MG63 (cell line): ENCODE data around the gene NAP1L1. TPM values are rescaled to one million over a fixed set of nuclear protein-coding genes. Genes with fewer than 3 reads are reported as not detected.

ENCODE experiments used
- DNase-seq: peaks from one replicate; pipeline ENCODE4 v3.0.0-alpha.2; 2020
- H3K27me3 ChIP-seq: fragments of 250-450 bp; sonication (Bioruptor Pico); 2 replicates; pipeline ENCODE4 v1.5.1; 2020; ENCODE audit warnings: mild to moderate bottlenecking, moderate library complexity
- H3K36me3 ChIP-seq: fragments of 250-450 bp; sonication (Bioruptor Pico); 2 replicates; pipeline ENCODE4 v1.5.1; 2020; ENCODE audit warnings: mild to moderate bottlenecking, moderate library complexity
- H3K4me3 ChIP-seq: fragments of 250-450 bp; sonication (Bioruptor Pico); 2 replicates; pipeline ENCODE4 v1.5.1; 2020; ENCODE audit warnings: mild to moderate bottlenecking, moderate library complexity
- H3K9me3 ChIP-seq: fragments of 250-450 bp; sonication (Bioruptor Pico); 2 replicates; pipeline ENCODE4 v1.5.1; 2020; ENCODE audit warnings: mild to moderate bottlenecking, moderate library complexity
- total RNA-seq: library from RNA; depleted of rRNA; stranded (reverse); fragments of >200 nt; shearing (Covaris generic); gene quantifications from 2 replicates; pipeline ENCODE4 v1.2.3, GENCODE V29; 2014; ENCODE audit warnings: low replicate concordance; rRNA removed

NAP1L1 gene, protein sequence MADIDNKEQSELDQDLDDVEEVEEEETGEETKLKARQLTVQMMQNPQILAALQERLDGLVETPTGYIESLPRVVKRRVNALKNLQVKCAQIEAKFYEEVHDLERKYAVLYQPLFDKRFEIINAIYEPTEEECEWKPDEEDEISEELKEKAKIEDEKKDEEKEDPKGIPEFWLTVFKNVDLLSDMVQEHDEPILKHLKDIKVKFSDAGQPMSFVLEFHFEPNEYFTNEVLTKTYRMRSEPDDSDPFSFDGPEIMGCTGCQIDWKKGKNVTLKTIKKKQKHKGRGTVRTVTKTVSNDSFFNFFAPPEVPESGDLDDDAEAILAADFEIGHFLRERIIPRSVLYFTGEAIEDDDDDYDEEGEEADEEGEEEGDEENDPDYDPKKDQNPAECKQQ
- 645 and 1,086 TPM in 2 replicates for total RNA-seq

DNA sequence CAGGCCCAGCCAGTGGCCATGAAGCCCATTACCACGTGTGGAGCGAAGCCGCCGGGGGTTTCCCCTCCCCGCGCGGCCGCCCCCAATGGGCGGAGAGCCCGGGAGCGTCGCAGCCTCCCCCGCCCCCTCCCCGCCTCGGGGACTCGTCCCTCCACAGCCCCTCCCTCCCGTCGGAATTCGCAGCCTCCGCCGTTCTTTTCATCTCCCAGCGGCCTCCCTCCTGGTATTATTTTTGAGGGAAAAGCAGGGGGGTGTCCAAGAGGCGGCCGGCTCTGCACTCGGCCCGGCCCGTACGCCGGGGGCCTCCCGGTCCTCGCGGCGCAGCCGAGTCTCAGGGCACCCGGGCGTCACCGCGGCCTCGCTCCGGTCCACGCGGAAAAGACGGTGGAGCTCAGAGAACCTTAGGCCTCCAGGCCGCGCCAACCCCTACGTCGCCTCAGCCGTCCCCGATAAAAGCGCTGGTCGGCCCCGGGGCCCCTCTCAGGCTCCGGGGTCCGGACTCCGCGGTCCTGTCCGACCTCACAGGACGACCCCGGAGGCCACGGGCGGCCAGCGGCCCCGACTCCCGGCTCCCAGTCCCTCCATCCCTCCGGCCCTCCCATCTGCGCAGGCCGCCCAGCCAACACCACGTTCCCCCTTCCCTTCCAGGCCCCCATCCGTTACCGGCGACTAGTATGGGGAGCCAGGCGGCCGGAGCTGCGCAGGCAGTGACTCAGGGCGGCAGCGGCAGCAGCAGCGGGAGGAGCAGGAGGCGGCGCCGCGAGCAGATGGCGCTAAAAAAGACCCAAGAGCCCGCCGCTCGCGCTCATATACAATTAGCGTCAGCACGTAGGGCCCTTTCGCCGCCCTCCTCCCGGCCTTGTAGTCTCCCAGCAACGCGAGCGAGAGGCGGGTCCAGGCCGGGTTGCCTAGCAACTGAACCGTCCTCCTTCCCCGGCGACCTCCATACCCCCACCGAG lies at the start of gene NAP1L1:
TSS of gene NAP1L1 (minus strand) at position 782 of the 959 bp plus-strand sequence. CDS start 10,466 bp downstream, outside the sequence.
- Histone ChIP-seq H3K27me3 (no peaks in the 10 kb centered on the region), H3K9me3 (peaks cover 9% of the 10 kb centered on the region), H3K36me3 (peaks cover 49% of the 10 kb centered on the region), H3K4me3 (peak within 1 kb of the TSS; percentile 91)
- peak; percentile 99 for DNase-seq

DNA sequence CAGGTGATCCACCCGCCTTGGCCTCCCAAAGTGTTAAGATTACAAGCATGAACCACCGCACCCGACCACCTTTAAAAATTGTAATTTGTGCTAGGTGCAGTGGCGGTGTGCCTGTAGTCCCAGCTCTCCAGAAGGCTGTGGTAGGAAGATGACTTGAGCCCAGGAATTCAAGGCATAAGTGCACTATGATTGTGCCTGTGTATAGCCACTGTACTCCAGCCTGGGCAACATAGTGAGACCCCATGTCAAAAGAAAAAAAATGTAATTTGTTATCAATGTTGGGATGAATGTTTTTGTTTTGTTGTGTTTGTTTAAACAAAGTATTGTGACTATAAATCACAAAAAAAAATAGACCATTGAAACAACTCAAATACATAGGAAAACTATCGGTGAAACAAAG lies 43.1 kb upstream of the NAP1L1 start:
- no peak overlapping the region for H3K4me3 ChIP-seq
- no peaks in the 10 kb centered on the region for H3K36me3 ChIP-seq
- no peak for DNase-seq
- H3K9me3 ChIP-seq, result no peaks in the 10 kb centered on the region
- H3K27me3 ChIP-seq, result no peaks in the 10 kb centered on the region

DNA sequence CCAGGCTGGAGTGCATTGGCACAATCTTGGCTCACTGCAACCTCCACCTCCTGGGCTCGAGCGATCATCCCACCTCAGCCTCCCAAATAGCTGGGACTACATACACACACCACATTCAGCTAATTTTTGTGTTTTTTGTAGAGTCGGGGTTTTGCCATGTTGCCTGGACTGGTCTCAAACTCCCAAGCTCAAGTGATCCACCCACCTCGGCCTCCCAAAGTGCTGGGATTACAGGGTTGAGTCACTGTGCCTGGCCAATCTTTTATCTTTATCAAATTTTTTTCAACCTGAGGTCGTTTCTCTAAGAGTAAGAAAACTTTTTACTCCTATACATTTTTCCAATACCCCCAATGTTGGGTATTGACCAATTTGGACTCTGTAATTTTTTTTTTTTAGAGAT lies 40.0 kb upstream of the NAP1L1 start:
- Histone ChIP-seq H3K4me3 (no peak overlapping the region), H3K9me3 (no peaks in the 10 kb centered on the region), H3K27me3 (no peaks in the 10 kb centered on the region), H3K36me3 (no peaks in the 10 kb centered on the region)
- DNase-seq, result peak; percentile 49

DNA sequence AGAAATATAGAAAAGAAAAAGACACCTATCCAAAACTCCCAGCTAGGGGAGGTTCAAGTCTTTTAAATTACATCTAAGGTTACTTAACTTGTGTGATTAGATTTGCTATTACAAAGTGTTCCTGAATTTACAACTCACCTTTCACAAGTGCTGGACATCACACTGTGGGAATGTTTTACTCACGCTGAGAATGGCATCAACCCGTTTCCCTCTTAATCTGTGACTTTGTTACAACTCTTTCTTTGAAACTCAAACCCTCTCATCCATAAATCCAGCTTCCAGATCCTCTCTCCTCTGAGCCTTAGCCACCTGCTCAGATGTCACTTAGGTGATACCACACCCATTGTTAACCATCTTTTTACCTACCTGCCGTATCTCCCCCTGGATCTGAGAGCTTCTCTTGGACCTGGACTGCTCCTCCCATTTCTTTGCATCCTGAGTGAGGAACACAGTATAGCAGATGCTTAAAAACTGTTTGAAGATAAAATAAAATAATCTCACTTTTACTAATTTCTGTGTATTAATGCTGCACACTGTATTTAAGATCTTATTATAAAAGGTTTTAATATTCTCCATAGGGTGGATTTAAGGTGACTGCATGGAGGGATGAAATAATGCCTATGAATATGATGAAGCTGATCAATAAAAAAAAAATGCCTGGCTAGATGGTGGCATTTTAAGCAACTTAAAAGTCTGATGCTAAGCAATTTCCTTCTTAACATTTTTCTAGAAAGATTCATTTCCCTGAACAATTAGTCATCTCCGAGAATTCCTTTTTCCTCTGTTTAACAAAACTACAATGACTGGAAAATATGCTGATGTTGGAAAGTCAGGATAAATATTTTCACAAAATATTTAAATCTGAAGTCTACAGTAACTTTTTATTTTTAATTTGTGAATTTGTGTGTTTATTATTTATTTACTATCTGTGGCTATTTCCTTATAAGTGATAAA lies 39.1 kb upstream of the NAP1L1 start:
- no peak overlapping the region for H3K4me3 ChIP-seq
- H3K27me3 ChIP-seq, result no peaks in the 10 kb centered on the region
- H3K36me3 ChIP-seq, result no peaks in the 10 kb centered on the region
- DNase-seq, result no peak
- no peaks in the 10 kb centered on the region for H3K9me3 ChIP-seq

DNA sequence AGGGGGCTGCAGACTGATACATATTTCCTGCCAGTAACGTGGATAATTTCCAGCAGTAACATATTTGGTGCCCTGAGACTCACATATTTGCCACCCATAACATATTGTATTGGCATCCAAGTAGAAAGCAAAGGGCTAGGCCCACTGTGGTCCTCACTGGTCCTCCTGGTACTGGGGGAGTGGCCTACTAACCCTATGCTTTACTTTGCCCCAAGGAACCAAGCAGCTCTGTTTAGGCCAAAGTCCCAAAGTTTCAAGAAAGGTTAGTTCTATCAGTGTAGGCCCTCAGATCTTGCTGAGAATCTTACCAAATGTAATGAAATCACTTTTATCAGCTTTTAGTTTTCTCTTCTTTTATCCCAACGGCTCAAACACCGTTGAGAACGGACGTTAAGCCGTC lies 35.4 kb upstream of the NAP1L1 start:
- no peak for DNase-seq
- Histone ChIP-seq H3K9me3 (no peaks in the 10 kb centered on the region), H3K27me3 (no peaks in the 10 kb centered on the region), H3K4me3 (no peak overlapping the region), H3K36me3 (no peaks in the 10 kb centered on the region)

DNA sequence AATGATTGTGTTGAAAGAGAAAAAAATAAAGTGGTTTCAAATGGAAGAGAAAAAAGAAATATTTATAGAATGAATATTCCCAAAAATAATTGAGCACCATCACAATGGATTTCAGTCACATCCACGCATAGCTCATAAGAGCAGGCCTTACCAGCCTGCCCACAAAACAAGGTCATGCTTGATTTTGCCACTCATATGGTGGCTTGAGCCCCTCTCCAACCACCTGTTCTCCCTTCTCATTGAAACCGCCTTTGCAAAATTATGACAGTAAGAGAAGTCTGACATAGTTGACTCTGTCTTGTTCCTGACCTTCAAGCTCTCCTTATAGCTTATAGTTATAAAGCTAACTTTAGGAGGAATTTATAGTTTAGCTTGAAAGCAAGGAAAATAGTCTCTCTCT lies 33.3 kb upstream of the NAP1L1 start:
- Histone ChIP-seq H3K4me3 (no peak overlapping the region), H3K9me3 (no peaks in the 10 kb centered on the region), H3K27me3 (no peaks in the 10 kb centered on the region), H3K36me3 (no peaks in the 10 kb centered on the region)
- DNase-seq, result no peak

DNA sequence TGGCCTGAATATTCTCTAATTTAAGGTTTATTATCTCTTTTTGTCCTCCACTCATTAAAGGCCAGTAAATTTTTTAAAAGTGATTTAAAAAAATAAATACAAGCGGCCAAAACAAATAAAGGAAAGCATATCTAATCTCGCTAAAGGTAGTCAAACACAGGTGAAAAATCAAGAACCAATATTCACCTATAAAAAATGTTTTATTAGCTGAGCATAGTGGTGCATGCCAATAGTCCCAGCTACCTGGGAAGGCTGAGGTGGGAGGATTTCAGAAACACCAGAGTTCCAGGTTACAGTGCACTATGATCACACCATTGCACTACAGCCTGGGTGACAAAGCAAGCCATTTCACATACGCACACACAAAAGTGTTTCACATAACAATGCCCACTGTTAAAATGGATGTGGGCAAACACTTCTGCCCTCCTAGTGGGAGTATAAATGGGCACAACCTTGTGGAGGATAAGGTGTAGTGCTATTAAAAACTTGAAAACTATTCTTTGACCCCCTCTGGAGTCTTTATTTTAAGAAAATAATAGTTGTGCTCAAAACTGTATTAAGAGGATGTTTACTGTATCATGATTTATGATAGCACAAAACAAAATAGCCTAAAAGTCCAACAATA lies 32.7 kb upstream of the NAP1L1 start:
- no peaks in the 10 kb centered on the region for H3K36me3 ChIP-seq
- no peak overlapping the region for H3K4me3 ChIP-seq
- no peaks in the 10 kb centered on the region for H3K9me3 ChIP-seq
- H3K27me3 ChIP-seq, result no peaks in the 10 kb centered on the region
- DNase-seq, result no peak

DNA sequence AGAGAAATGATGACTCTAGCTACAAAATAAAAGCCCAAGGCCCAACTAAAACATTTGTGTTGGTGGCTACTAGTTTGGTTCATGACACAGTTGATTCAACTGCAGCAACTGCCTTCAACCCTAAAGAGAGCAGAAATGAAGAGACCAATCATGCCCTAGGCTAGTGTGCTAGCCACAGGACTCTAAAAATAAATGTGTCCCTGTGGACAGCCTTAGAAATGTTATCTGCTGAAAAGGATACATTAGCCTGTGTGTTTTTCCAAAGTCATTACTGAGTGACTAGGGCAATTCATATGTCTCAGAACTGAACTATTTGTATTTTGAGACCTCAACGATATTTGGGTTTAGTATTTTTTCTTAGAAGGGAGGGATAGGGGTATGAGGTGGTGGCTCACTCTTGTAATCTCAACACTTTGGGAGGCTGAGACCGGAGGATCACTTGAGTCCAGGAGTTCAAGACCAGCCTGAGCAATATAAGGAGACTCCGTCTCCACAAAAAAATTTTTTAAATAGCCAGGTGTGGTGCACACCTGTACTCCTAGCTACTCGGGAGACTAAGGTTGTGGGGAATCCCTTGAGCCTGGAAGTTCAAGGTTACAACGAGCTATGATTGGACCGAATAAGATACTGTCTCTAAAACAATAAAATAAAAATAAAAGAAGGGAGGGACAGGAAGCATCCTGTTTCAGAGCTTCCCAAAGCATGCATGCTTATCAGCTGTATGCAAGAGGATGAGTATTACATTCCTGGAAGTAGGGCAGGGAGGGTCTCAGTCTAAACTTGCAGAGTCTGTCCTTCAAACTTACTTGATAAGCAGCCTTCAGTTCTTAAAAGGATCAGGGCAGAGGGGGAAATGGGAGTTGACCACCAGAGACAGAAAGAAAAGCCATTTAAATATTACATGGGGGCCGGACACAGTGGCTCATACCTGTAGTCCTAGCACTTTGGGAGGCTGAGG lies 29.6 kb upstream of the NAP1L1 start:
- DNase-seq, result no peak
- Histone ChIP-seq H3K27me3 (no peaks in the 10 kb centered on the region), H3K4me3 (no peak overlapping the region), H3K9me3 (no peaks in the 10 kb centered on the region), H3K36me3 (no peaks in the 10 kb centered on the region)

DNA sequence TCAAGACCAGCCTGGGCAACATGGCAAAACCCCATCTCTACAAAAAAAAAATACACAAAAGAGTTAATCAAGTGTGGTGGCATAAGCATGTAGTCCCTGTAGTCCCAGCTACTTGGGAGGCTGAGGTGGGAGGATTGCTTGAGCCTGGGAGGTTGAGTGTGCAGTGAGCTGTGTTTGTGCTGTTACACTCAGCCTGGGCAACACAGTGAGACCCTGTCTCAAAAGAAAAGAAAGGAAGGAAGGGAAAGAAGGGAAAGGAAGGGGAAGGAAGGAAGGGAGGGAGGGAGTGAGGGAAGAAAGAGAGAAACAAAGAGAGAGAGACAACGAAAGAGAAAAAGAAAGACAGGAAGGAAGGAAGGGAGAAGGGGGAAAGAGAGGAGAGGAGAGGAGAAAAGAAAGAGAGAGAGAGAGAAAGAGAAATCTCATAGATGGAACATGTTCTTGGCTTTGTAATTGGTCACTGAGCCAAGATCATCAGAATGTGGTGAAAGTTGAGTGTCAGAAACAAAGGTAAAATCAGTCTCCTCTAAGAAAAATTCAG lies 26.8 kb upstream of the NAP1L1 start:
- H3K4me3 ChIP-seq, result no peak overlapping the region
- H3K27me3 ChIP-seq, result no peaks in the 10 kb centered on the region
- no peak for DNase-seq
- H3K36me3 ChIP-seq, result no peaks in the 10 kb centered on the region
- H3K9me3 ChIP-seq, result no peaks in the 10 kb centered on the region

DNA sequence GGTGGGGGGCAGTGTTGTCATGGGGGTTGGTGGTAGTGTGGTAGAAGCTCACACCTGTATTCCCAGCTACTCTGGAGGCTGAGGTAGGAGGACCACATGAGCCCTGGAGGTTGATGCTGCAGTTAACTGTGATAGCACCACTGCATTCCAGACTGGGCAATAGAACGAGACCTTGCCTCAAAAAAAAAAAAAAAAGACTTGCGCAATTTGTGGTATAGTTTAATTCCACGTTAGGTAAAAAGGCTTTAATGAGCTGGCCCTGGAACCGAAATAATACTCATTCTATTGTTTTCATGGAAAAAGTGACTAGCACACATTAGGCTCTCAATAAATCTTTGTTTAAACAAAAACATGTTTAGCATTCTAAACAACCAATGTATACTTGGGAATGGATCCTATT lies 25.4 kb upstream of the NAP1L1 start:
- Histone ChIP-seq H3K9me3 (no peaks in the 10 kb centered on the region), H3K36me3 (no peaks in the 10 kb centered on the region), H3K4me3 (no peak overlapping the region), H3K27me3 (no peaks in the 10 kb centered on the region)
- DNase-seq, result no peak

DNA sequence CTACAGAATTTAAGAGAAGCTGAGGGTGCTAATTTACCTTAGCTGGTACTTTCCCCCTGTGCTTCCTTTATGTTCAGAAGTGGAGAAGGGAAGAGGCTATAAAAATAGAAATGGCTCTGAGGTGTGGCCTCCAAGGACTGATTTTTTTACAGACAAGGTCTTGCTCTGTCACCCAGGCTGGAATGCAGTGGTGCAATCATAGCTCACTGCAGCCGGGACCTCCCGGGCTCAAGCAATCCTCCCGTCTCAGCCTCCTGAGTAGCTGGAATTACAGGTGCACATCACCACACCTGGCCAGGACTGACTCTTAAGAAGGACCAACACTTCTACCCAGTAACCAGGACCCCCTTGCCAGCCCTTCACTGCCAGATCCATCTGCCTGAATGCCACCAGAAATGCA lies 23.9 kb upstream of the NAP1L1 start:
- no peak for DNase-seq
- Histone ChIP-seq H3K36me3 (no peaks in the 10 kb centered on the region), H3K4me3 (no peak overlapping the region), H3K9me3 (no peaks in the 10 kb centered on the region), H3K27me3 (no peaks in the 10 kb centered on the region)

DNA sequence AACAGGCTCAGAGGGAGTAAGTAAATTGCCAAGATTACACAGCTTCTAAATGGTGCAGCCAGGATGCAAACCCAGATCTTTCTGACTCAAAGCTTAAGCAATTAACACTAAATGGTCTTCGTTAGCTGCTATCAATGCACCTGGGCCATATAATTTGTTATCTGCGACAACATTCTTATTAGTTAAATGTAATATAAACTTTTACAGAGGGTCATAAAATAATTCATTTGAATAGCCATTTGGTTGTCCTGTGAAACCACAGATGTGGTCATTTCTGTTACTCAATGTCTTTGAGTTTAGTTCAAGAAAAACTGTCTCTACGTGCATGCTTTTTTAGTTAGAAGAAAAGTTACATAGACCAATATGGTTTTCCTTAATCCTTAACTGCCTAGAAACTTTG lies 22.1 kb upstream of the NAP1L1 start:
- Histone ChIP-seq H3K36me3 (no peaks in the 10 kb centered on the region), H3K4me3 (no peak overlapping the region), H3K9me3 (no peaks in the 10 kb centered on the region), H3K27me3 (no peaks in the 10 kb centered on the region)
- no peak for DNase-seq

DNA sequence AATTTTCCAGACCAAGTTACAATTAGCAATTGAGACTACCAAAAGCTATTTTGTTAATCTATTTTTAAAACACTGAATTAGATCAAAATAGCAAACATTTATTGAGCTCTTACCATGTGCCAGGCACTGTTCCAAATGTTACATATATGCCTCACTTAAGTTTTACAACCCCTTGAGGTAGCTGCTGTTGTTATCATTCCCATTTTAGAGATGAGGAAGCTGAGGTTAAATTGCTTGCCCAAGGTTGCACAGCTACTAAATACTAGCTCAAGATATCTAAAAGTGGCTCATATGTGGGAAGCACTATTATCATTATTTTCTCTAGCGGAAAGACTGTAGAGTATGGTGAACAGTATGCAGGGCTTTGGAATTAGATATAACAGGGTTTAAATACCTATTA lies 19.5 kb upstream of the NAP1L1 start:
- no peak for DNase-seq
- Histone ChIP-seq H3K27me3 (no peaks in the 10 kb centered on the region), H3K4me3 (no peak overlapping the region), H3K9me3 (no peaks in the 10 kb centered on the region), H3K36me3 (no peaks in the 10 kb centered on the region)

DNA sequence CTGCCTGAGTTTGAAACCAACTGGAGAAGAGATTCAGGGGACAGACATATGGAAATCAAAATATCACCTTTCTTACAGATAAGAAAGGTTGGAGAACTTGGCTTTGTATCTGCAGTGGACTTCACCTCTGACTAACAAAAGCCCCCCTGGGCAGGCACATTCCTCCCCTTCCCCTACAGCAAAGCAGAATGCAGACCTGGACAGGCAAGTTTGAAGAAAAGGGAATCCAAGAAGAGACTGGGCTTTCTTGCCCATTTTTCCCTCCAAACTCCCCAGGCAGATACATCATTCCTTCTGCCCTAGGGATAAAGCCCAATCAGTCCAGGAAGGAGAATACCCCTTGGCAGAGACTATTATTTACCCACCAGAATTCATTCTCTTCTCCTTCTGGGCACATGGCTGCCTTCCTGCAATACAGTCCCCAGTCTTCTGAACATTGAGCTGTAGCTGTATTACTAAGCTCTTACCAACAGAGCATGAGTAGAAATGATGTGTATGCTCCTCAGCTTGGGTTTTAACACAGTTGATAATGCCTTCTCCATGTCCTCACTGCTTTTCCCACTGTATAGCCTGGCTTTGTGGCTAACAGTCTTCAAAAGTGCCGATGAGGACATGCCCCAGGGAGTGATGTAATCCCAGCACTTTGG lies 17.4 kb upstream of the NAP1L1 start:
- H3K27me3 ChIP-seq, result no peaks in the 10 kb centered on the region
- H3K36me3 ChIP-seq, result no peaks in the 10 kb centered on the region
- no peaks in the 10 kb centered on the region for H3K9me3 ChIP-seq
- H3K4me3 ChIP-seq, result no peak overlapping the region
- DNase-seq, result no peak
